ENCODE measurements around the gene PHGDH. TPM values are rescaled to one million over a fixed set of nuclear protein-coding genes. Genes with fewer than 3 reads are reported as not detected.

Gene PHGDH
- total RNA-seq, 1 donor = 184 TPM

- no peak for DNase-seq (ENCODE audit: insufficient read length, low spot score, missing footprints)
- Histone ChIP-seq H4K20me1 (ENCODE audit: insufficient read depth, low read length) (no peaks in the 10 kb centered on the region), H3K4me1 (ENCODE audit: insufficient read depth, low read length) (no peaks in the 10 kb centered on the region), H2AFZ (ENCODE audit: low read length) (no peak overlapping the region), H3K36me3 (ENCODE audit: insufficient read depth, low read length) (peaks cover 27% of the 10 kb centered on the region), H3K4me2 (ENCODE audit: insufficient read depth, low read length) (no peak overlapping the region), H3K4me3 (ENCODE audit: insufficient read depth, low read length) (no peak overlapping the region), H3K27me3 (ENCODE audit: insufficient read depth, low read length) (no peaks in the 10 kb centered on the region), H3K79me2 (ENCODE audit: insufficient read depth, low read length) (no peaks in the 10 kb centered on the region), H3K27ac (ENCODE audit: low read depth, low read length) (no peak overlapping the region), H3K9me3 (ENCODE audit: low read depth, low read length) (no peaks in the 10 kb centered on the region)
- no peak for TF ChIP-seq CTCF (IDR thresholded peaks at IDR 0.05; ENCODE audit: extremely low read depth, low read depth, low read length)
These were observed 19.3 kb downstream of the PHGDH start for GRCh38 chr1:119731060-119731459.

- no peak for TF ChIP-seq CTCF (IDR thresholded peaks at IDR 0.05; ENCODE audit: extremely low read depth, low read depth, low read length)
- no peaks in the 10 kb centered on the region for H3K27me3 ChIP-seq (ENCODE audit: insufficient read depth, low read length)
- H2AFZ ChIP-seq (ENCODE audit: low read length) = no peak overlapping the region
- no peak overlapping the region for H3K4me2 ChIP-seq (ENCODE audit: insufficient read depth, low read length)
- no peaks in the 10 kb centered on the region for H4K20me1 ChIP-seq (ENCODE audit: insufficient read depth, low read length)
- H3K79me2 ChIP-seq (ENCODE audit: insufficient read depth, low read length) = no peaks in the 10 kb centered on the region
- H3K4me3 ChIP-seq (ENCODE audit: insufficient read depth, low read length) = no peak overlapping the region
- H3K27ac ChIP-seq (ENCODE audit: low read depth, low read length) = no peak overlapping the region
- H3K9me3 ChIP-seq (ENCODE audit: low read depth, low read length) = no peaks in the 10 kb centered on the region
- DNase-seq (ENCODE audit: insufficient read length, low spot score, missing footprints) = no peak
- H3K36me3 ChIP-seq (ENCODE audit: insufficient read depth, low read length) = peaks cover 31% of the 10 kb centered on the region
- H3K4me1 ChIP-seq (ENCODE audit: insufficient read depth, low read length) = no peaks in the 10 kb centered on the region
These were observed 20.2 kb downstream of the PHGDH start for GRCh38 chr1:119731741-119732430.

GRCh38 chr1:119732465-119733168 is 20.9 kb downstream of the PHGDH start:
- H3K79me2 ChIP-seq (ENCODE audit: insufficient read depth, low read length) = no peaks in the 10 kb centered on the region
- H4K20me1 ChIP-seq (ENCODE audit: insufficient read depth, low read length) = no peaks in the 10 kb centered on the region
- H3K36me3 ChIP-seq (ENCODE audit: insufficient read depth, low read length) = peaks cover 27% of the 10 kb centered on the region
- no peaks in the 10 kb centered on the region for H3K9me3 ChIP-seq (ENCODE audit: low read depth, low read length)
- no peak overlapping the region for H3K27ac ChIP-seq (ENCODE audit: low read depth, low read length)
- no peaks in the 10 kb centered on the region for H3K4me1 ChIP-seq (ENCODE audit: insufficient read depth, low read length)
- no peak overlapping the region for H2AFZ ChIP-seq (ENCODE audit: low read length)
- DNase-seq (ENCODE audit: insufficient read length, low spot score, missing footprints) = no peak
- no peak for TF ChIP-seq CTCF (IDR thresholded peaks at IDR 0.05; ENCODE audit: extremely low read depth, low read depth, low read length)
- H3K27me3 ChIP-seq (ENCODE audit: insufficient read depth, low read length) = no peaks in the 10 kb centered on the region
- no peak overlapping the region for H3K4me2 ChIP-seq (ENCODE audit: insufficient read depth, low read length)
- no peak overlapping the region for H3K4me3 ChIP-seq (ENCODE audit: insufficient read depth, low read length)

- no peak for DNase-seq (ENCODE audit: insufficient read length, low spot score, missing footprints)
- no peaks in the 10 kb centered on the region for H3K27me3 ChIP-seq (ENCODE audit: insufficient read depth, low read length)
- no peak overlapping the region for H3K4me3 ChIP-seq (ENCODE audit: insufficient read depth, low read length)
- no peak overlapping the region for H3K4me2 ChIP-seq (ENCODE audit: insufficient read depth, low read length)
- no peaks in the 10 kb centered on the region for H3K4me1 ChIP-seq (ENCODE audit: insufficient read depth, low read length)
- no peaks in the 10 kb centered on the region for H3K9me3 ChIP-seq (ENCODE audit: low read depth, low read length)
- H3K27ac ChIP-seq (ENCODE audit: low read depth, low read length) = no peak overlapping the region
- H2AFZ ChIP-seq (ENCODE audit: low read length) = no peak overlapping the region
- peaks cover 27% of the 10 kb centered on the region for H3K36me3 ChIP-seq (ENCODE audit: insufficient read depth, low read length)
- no peak for TF ChIP-seq CTCF (IDR thresholded peaks at IDR 0.05; ENCODE audit: extremely low read depth, low read depth, low read length)
- no peaks in the 10 kb centered on the region for H3K79me2 ChIP-seq (ENCODE audit: insufficient read depth, low read length)
- H4K20me1 ChIP-seq (ENCODE audit: insufficient read depth, low read length) = no peaks in the 10 kb centered on the region
These were observed 22.0 kb downstream of the PHGDH start for GRCh38 chr1:119733754-119734153.

Measured in osteoblast (primary cell).